Calu3 (cell line): ENCODE measurements around the gene ABCG4. TPM values are rescaled to one million over a fixed set of nuclear protein-coding genes. Genes with fewer than 3 reads are reported as not detected.

Source experiments
- BruUV-seq: library from RNA; stranded (reverse); fragments of 400-500 nt; replicated peaks from 2 replicates; lab custom pipeline; 2021; lab: Mats Ljungman, UMichigan
- CTCF ChIA-PET: fragments of 300-600 bp; sonication (Branson Sonifier 250); formaldehyde crosslinking; loops from one replicate; lab custom pipeline; 2022; ENCODE audit warnings: antibody characterized with exemption; lab: Charles Lee
- DNase-seq: peaks from one replicate; pipeline ENCODE4 v3.0.0; 2022
- H3K27ac Mint-ChIP-seq: one replicate; pipeline ENCODE4 v1.8.0; 2022; ENCODE audit warnings: mixed read lengths; ENCODE audit not compliant: unreplicated experiment
- H3K27me3 Mint-ChIP-seq: one replicate; pipeline ENCODE4 v1.8.0; 2022; ENCODE audit warnings: mixed read lengths; ENCODE audit not compliant: unreplicated experiment
- H3K36me3 Mint-ChIP-seq: one replicate; pipeline ENCODE4 v1.8.0; 2022; ENCODE audit warnings: mild to moderate bottlenecking, moderate library complexity, mixed read lengths; ENCODE audit not compliant: insufficient read depth, unreplicated experiment
- H3K4me1 Mint-ChIP-seq: one replicate; pipeline ENCODE4 v1.8.0; 2022; ENCODE audit warnings: mild to moderate bottlenecking, low read depth, mixed read lengths; ENCODE audit not compliant: unreplicated experiment
- H3K4me3 Mint-ChIP-seq: one replicate; pipeline ENCODE4 v1.8.0; 2022; ENCODE audit warnings: mild to moderate bottlenecking, low read depth, moderate library complexity, mixed read lengths; ENCODE audit not compliant: unreplicated experiment
- H3K9me3 Mint-ChIP-seq: one replicate; pipeline ENCODE4 v1.8.0; 2022; ENCODE audit warnings: low read depth, mixed read lengths; ENCODE audit not compliant: unreplicated experiment
- CTCF ChIP-seq: fragments of 200-600 bp; IDR thresholded peaks from one replicate; pipeline ENCODE4 v1.8.0; 2022; ENCODE audit warnings: antibody characterized with exemption; ENCODE audit not compliant: unreplicated experiment
- intact Hi-C: fragments of 100-400 bp; cut with micrococcal nuclease; formaldehyde crosslinking; loops from one replicate; pipeline ENCODE4 v1.10.0; 2022; ENCODE audit not compliant: unreplicated experiment
- total RNA-seq: library from RNA; stranded (reverse); gene quantifications from 2 replicates; pipeline ENCODE4 v1.2.3, GENCODE V29; 2022

ABCG4 gene
- total RNA-seq, 1 experiment from 2014 or later, result not detected

GRCh38 chr11:119120639-119121007 lies 28.2 kb upstream of the ABCG4 start:
- BruUV-seq, result TSS peak; percentile 79
- CTCF ChIA-PET, result no interaction called here
- Mint-ChIP-seq H3K27me3 (no peaks in the 10 kb centered on the region), H3K9me3 (no peaks in the 10 kb centered on the region), H3K4me3 (peak overlapping the region; percentile 93), H3K27ac (peak overlapping the region; percentile 89), H3K4me1 (peaks cover 24% of the 10 kb centered on the region), H3K36me3 (peaks cover 38% of the 10 kb centered on the region)
- intact Hi-C loops, result no loop called here
- no peak for DNase-seq
- TF ChIP-seq CTCF, result no peak

DNA sequence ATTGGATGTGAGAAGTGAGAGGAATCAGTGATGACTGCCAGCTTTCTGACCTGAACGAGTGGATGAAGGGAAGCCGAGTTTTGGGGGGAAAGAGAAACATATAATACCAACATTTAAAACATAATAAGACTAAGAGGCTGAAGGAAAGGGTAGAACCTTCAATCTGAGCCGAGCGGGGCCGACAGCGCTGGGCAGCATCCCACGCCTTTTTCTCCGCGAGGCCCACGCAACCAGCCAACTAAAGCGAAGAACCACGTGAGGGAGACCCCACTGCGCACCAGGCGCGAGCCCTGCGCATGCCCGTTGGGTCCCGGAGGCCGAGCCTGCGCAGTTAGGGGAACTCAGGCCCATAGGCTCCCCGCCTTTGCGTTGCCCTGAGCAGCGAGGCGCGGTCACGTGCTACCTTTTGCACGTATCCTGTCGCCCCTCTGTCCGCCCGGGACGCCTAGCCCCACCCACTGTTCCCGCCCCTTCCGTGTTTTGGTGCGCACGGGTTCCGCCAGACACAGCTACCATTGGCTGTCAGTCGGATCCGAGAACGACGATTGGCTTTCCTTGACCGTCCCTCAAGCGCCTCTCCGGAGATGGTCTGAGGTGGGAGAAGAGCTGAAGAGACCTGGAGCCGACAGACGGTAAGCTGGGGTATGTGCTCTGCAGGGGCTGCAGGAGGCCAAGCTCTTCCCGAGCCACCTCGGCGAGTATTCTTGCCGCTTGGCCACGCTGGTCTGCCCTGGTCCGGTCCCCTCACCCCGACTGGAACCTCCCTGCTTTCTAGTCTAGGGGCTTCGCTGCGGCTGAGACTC lies 27.6 kb upstream of the ABCG4 start, which contains the start of gene HINFP:
TSS of gene HINFP (plus strand) at position 573 of the 803 bp plus-strand sequence. CDS start 5,365 bp downstream, outside the sequence.
- peak; percentile 96 for DNase-seq
- H3K27ac Mint-ChIP-seq, result peak within 1 kb of the TSS; percentile 89
- H3K4me3 Mint-ChIP-seq, result peak within 1 kb of the TSS; percentile 93
- H3K36me3 Mint-ChIP-seq, result peaks cover 38% of the 10 kb centered on the region
- no peak for TF ChIP-seq CTCF
- peaks cover 24% of the 10 kb centered on the region for H3K4me1 Mint-ChIP-seq
- CTCF ChIA-PET, result interaction anchor here (1.0 kb wide), 1 partner anchor 19 kb away, joined by 7 read pairs; the partner anchor contains the start of gene DPAGT1
- no TSS peak for BruUV-seq
- intact Hi-C loops, result no loop called here
- H3K27me3 Mint-ChIP-seq, result no peaks in the 10 kb centered on the region
- H3K9me3 Mint-ChIP-seq, result no peaks in the 10 kb centered on the region

GRCh38 chr11:119121811-119122124 lies 27.1 kb upstream of the ABCG4 start:
- BruUV-seq, result TSS peak; percentile 82
- CTCF ChIA-PET, result interaction anchor here (1.0 kb wide), 1 partner anchor 20 kb away, joined by 7 read pairs; the partner anchor contains the start of gene DPAGT1
- DNase-seq, result no peak
- Mint-ChIP-seq H3K4me1 (peaks cover 27% of the 10 kb centered on the region), H3K4me3 (peak overlapping the region; percentile 93), H3K9me3 (no peaks in the 10 kb centered on the region), H3K36me3 (peaks cover 40% of the 10 kb centered on the region), H3K27me3 (no peaks in the 10 kb centered on the region), H3K27ac (peak overlapping the region; percentile 89)
- intact Hi-C loops, result no loop called here
- no peak for TF ChIP-seq CTCF

DNA sequence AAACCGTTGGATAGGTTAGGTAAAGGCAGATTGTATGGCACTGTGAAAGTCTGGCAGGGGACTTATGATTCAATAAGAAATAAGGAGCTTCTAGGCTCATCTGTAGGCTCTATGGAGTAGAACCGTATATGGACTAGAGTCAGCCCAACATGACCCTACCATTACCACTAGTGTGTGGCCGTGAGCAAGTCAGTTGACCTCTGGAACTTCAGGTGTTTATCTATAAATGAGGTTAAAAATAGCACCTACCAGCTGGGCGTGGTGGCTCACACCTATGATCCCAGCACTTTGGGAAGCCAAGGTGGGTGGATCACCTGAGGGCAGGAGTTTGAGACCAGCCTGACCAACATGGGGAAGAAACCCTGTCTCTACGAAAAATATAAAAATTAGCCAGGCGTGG lies 23.0 kb upstream of the ABCG4 start:
- H3K36me3 Mint-ChIP-seq, result peaks cover 40% of the 10 kb centered on the region
- no peak overlapping the region for H3K27ac Mint-ChIP-seq
- CTCF ChIA-PET, result no interaction called here
- no peaks in the 10 kb centered on the region for H3K27me3 Mint-ChIP-seq
- no peaks in the 10 kb centered on the region for H3K9me3 Mint-ChIP-seq
- peaks cover 23% of the 10 kb centered on the region for H3K4me1 Mint-ChIP-seq
- intact Hi-C loops, result no loop called here
- H3K4me3 Mint-ChIP-seq, result no peak overlapping the region
- no peak for DNase-seq
- no peak for TF ChIP-seq CTCF
- BruUV-seq, result no TSS peak
